GM12878 (cell line): ENCODE measurements around the gene NDEL1. TPM values are rescaled to one million over a fixed set of nuclear protein-coding genes. Genes with fewer than 3 reads are reported as not detected.

Experiments used
- ATAC-seq: fragments of 200-7000 bp; cut with Tn5 transposase; 3 replicates; pipeline ENCODE4 v1.9.1; 2020; ENCODE audit warnings: mild to moderate bottlenecking, moderate library complexity
- Bru-seq: library from RNA; stranded (reverse); fragments of 400-500 nt; gene quantifications from one replicate; lab custom pipeline; 2021; lab: Mats Ljungman, UMichigan
- BruChase-seq, 2 experiments: library from RNA; stranded (reverse); fragments of 400-500 nt; gene quantifications; one replicate each; lab custom pipeline; 2021; lab: Mats Ljungman, UMichigan
- BruUV-seq: library from RNA; stranded (reverse); fragments of 400-500 nt; replicated peaks from 2 replicates; lab custom pipeline; 2021; lab: Mats Ljungman, UMichigan
- CTCF ChIA-PET: fragments of 300-600 bp; sonication (Branson Sonifier 250); formaldehyde crosslinking; extraction: SDS; loops from one replicate; lab custom pipeline; 2021; ENCODE audit warnings: inconsistent platforms; lab: Yijun Ruan, JAX
- POLR2A ChIA-PET: fragments of 350-600 bp; formaldehyde crosslinking; extraction: SDS; loops from one replicate; lab custom pipeline; 2021; ENCODE audit warnings: inconsistent platforms; lab: Charles Lee
- RAD21 ChIA-PET: fragments of 300-600 bp; sonication (Branson Sonifier 250); formaldehyde crosslinking; loops from one replicate; lab custom pipeline; 2023; ENCODE audit warnings: antibody characterized with exemption; ENCODE audit not compliant: unreplicated experiment; lab: Charles Lee
- SMC1A ChIA-PET: fragments of 300-600 bp; sonication (Branson Sonifier 250); formaldehyde crosslinking; loops from one replicate; lab custom pipeline; 2023; ENCODE audit not compliant: unreplicated experiment, uncharacterized antibody; lab: Charles Lee
- DNase-seq: peaks from one replicate; pipeline ENCODE4 v3.0.0-alpha.2; 2011; ENCODE audit warnings: low read depth, low spot score
- FAIRE-seq: peaks from 3 replicates; lab custom pipeline; 2011; peaks lifted over from hg19 to GRCh38; lab: Jason Lieb, UNC
- H2AFZ ChIP-seq: 2 replicates; pipeline ENCODE4 v1.6.0; 2011; ENCODE audit warnings: low read depth, low read length, control low read depth; ENCODE audit not compliant: control insufficient read depth
- H3K27ac ChIP-seq: 2 replicates; pipeline ENCODE4 v1.5.1; 2011; ENCODE audit warnings: control low read depth; ENCODE audit not compliant: control insufficient read depth, insufficient read depth
- H3K27me3 ChIP-seq, 2 experiments: replicated peaks in 1 of 2; 2 replicates each; pipeline versions ENCODE4 v1.6.0 to v1.6.1; 2011; ENCODE audit warnings: low read length in 1 of 2; ENCODE audit not compliant: control insufficient read depth in 2 of 2, insufficient read depth in 2 of 2
- H3K36me3 ChIP-seq, 2 experiments: 2 replicates each; pipeline ENCODE4 v1.5.1; 2011; ENCODE audit warnings: low read length in 1 of 2; ENCODE audit not compliant: control insufficient read depth in 2 of 2, insufficient read depth in 2 of 2
- H3K4me1 ChIP-seq: 2 replicates; pipeline ENCODE4 v1.6.1; 2011; ENCODE audit warnings: mild to moderate bottlenecking, low read length, moderate library complexity, mixed read lengths; ENCODE audit not compliant: control insufficient read depth, insufficient read depth
- H3K4me2 ChIP-seq: 2 replicates; pipeline ENCODE4 v1.6.0; 2011; ENCODE audit warnings: control low read depth; ENCODE audit not compliant: control insufficient read depth, insufficient read depth
- H3K4me3 ChIP-seq: fragments of 200-600 bp; sonication (generic); 2 replicates; pipeline ENCODE4 v1.5.1; 2016
- H3K79me2 ChIP-seq: 2 replicates; pipeline ENCODE4 v1.6.0; 2011; ENCODE audit warnings: low read length; ENCODE audit not compliant: control insufficient read depth, insufficient read depth
- H3K9ac ChIP-seq: 2 replicates; pipeline ENCODE4 v1.8.0; 2011; ENCODE audit warnings: low read length, control low read depth, mixed read lengths; ENCODE audit not compliant: control insufficient read depth, insufficient read depth
- H3K9me3 ChIP-seq: replicated peaks from 3 replicates; pipeline ENCODE4 v1.5.1; 2011; ENCODE audit warnings: mild to moderate bottlenecking, low read length; ENCODE audit not compliant: control insufficient read depth, insufficient read depth
- H4K20me1 ChIP-seq: 2 replicates; pipeline ENCODE4 v1.6.0; 2011; ENCODE audit not compliant: control insufficient read depth, insufficient read depth
- BACH1 ChIP-seq: fragments of 450-650 bp; IDR thresholded peaks from 2 replicates; pipeline ENCODE4 v1.6.1; 2017; ENCODE audit warnings: mild to moderate bottlenecking, borderline replicate concordance
- CBFB ChIP-seq: IDR thresholded peaks from 2 replicates; pipeline ENCODE4 v1.6.1; 2016; ENCODE audit warnings: antibody characterized with exemption, low read depth
- NFYB ChIP-seq: IDR thresholded peaks from 2 replicates; pipeline ENCODE4 v1.6.1; 2011; ENCODE audit warnings: low read depth, mild to moderate bottlenecking, low read length, improper control_type of control experiment, moderate library complexity; ENCODE audit not compliant: insufficient read depth
- NR2C1 ChIP-seq: fragments of 450-650 bp; IDR thresholded peaks from 2 replicates; pipeline ENCODE4 v1.6.1; 2017; ENCODE audit warnings: antibody characterized with exemption, mild to moderate bottlenecking, moderate library complexity
- POLR2AphosphoS2 ChIP-seq: IDR thresholded peaks from 2 replicates; pipeline ENCODE4 v1.6.1; 2011; ENCODE audit warnings: low read depth, mild to moderate bottlenecking, low read length, improper control_type of control experiment, moderate library complexity
- SMC3 ChIP-seq: IDR thresholded peaks from 2 replicates; pipeline ENCODE4 v1.6.1; 2011; ENCODE audit warnings: low read length, improper control_type of control experiment, borderline replicate concordance
- TCF3 ChIP-seq: IDR thresholded peaks from 2 replicates; pipeline ENCODE4 v1.6.1; 2012; ENCODE audit warnings: low read depth, mild to moderate bottlenecking, low read length, borderline replicate concordance; ENCODE audit not compliant: insufficient read depth
- TCF7 ChIP-seq: IDR thresholded peaks from 2 replicates; pipeline ENCODE4 v1.6.1; 2014; ENCODE audit warnings: antibody characterized with exemption, borderline replicate concordance
- WGBS: methylation state at CpG from one replicate; pipeline ENCODE4 v1.1.6; 2016; ENCODE audit warnings: low lambda C conversion rate; ENCODE audit not compliant: insufficient replicate concordance, insufficient coverage; ENCODE audit errors: missing lambda C conversion rate; 5-methylcytosine and 5-hydroxymethylcytosine counted together
- in situ Hi-C: fragments of 300-500 bp; cut with MboI; formaldehyde crosslinking; loops from 9 replicates; pipeline ENCODE4 v1.14.3; 2018; ENCODE audit warnings: mixed read lengths
- intact Hi-C: fragments of 100-400 bp; cut with micrococcal nuclease; formaldehyde crosslinking; loops from one replicate; pipeline ENCODE4 v1.14.2; 2022; ENCODE audit not compliant: unreplicated experiment
- long read RNA-seq, 2 experiments: library from polyadenylated mRNA; unstranded; transcript quantifications; one replicate each; pipeline ENCODE4 v2.0.0, GENCODE V29; 2019 to 2020
- polyA minus RNA-seq, 3 experiments: library from RNA; depleted of rRNA, polyadenylated mRNA; stranded (reverse); fragments of >200 nt; gene quantifications; 2 replicates each; pipeline ENCODE4 v1.2.3, GENCODE V29; 2011
- polyA plus RNA-seq, 11 experiments: library from polyadenylated mRNA; depleted of rRNA in 4 of 11; unstranded in 6 of 11; stranded (reverse) in 5 of 11; fragments of >200 nt; fragmentation: Nextera tagmentation in 4 of 11; fragmentation: Illumina TruSeq in 1 of 11; extraction: Ambion mirVana in 4 of 11; extraction: Trizol in 1 of 11; gene quantifications; 1 replicate in 1 of 11; 2 replicates in 10 of 11; pipeline versions ENCODE4 v1.2.1 to v1.2.3, GENCODE V29; 2011 to 2016; ENCODE audit warnings: inconsistent platforms in 2 of 11, missing spikeins in 2 of 11, low read depth in 1 of 11
- total RNA-seq, 4 experiments: library from RNA; depleted of rRNA in 3 of 4; stranded (reverse); fragments of >200 nt in 3 of 4; fragmentation: Illumina TruSeq in 1 of 4; extraction: Trizol in 1 of 4; gene quantifications; 2 replicates each; pipeline versions ENCODE4 v1.2.1 to v1.2.3, GENCODE V29; 2013 to 2021
- TF ChIP-seq, protein P1 (sequence below): IDR thresholded peaks from 2 replicates; pipeline ENCODE4 v1.6.1; 2012; ENCODE audit warnings: low read depth, low read length, improper control_type of control experiment
- TF ChIP-seq, protein P2 (sequence below): IDR thresholded peaks from 2 replicates; pipeline ENCODE4 v1.6.1; 2012; ENCODE audit warnings: low read depth, low read length, improper control_type of control experiment
- TF ChIP-seq, protein P3 (sequence below): IDR thresholded peaks from 2 replicates; pipeline ENCODE4 v1.6.1; 2011; ENCODE audit warnings: low read depth, low read length, improper control_type of control experiment, borderline replicate concordance

Gene NDEL1, protein sequence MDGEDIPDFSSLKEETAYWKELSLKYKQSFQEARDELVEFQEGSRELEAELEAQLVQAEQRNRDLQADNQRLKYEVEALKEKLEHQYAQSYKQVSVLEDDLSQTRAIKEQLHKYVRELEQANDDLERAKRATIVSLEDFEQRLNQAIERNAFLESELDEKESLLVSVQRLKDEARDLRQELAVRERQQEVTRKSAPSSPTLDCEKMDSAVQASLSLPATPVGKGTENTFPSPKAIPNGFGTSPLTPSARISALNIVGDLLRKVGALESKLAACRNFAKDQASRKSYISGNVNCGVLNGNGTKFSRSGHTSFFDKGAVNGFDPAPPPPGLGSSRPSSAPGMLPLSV
- 133 and 147 TPM in 2 replicates for total RNA-seq (2013; cell fraction: nucleolus; rRNA removed)
- 24.8 and 24.9 TPM in 2 replicates for total RNA-seq (2014; rRNA removed)
- total RNA-seq (2014; rRNA removed; fragmentation: Illumina TruSeq; extraction: Trizol): 26.4 and 31.9 TPM in 2 replicates
- total RNA-seq (2021): 32.1 and 36.9 TPM in 2 replicates
- polyA plus RNA-seq (2011; ENCODE audit: low read depth): 18.3 TPM
- 41.5 and 60.1 TPM in 2 replicates for polyA plus RNA-seq (2011; rRNA removed)
- 35.6 and 41.7 TPM in 2 replicates for polyA plus RNA-seq (2011; cell fraction: cytosol; rRNA removed)
- 50.2 and 53.2 TPM in 2 replicates for polyA plus RNA-seq (2011; cell fraction: nucleus; rRNA removed)
- 25.3 and 28.5 TPM in 2 replicates for polyA plus RNA-seq (2012)
- polyA plus RNA-seq (2014; fragmentation: Illumina TruSeq; extraction: Trizol): 30.5 and 40.3 TPM in 2 replicates
- polyA plus RNA-seq (2014; fragmentation: Nextera tagmentation; extraction: Ambion mirVana): 1 to 10 TPM in 1 of 2 experiments, under 1 TPM in 1; 0.72 to 1.9 TPM
- 27.0 and 33.0 TPM in 2 replicates for polyA plus RNA-seq (2014; rRNA removed)
- 10 to 100 TPM; 29.1 to 29.4 TPM for polyA plus RNA-seq (2016; fragmentation: Nextera tagmentation; extraction: Ambion mirVana)
- polyA minus RNA-seq (2011; rRNA and poly(A)+ RNA removed): 38.0 and 43.8 TPM in 2 replicates
- polyA minus RNA-seq (2011; cell fraction: cytosol; rRNA and poly(A)+ RNA removed): 11.9 and 20.2 TPM in 2 replicates
- polyA minus RNA-seq (2011; cell fraction: nucleus; rRNA and poly(A)+ RNA removed): 35.8 and 62.6 TPM in 2 replicates
- Bru-seq, nascent RNA: percentile 95 among the genes with signal in this experiment
- BruChase-seq, experiment 1, labeled RNA remaining after a 6-hour chase: percentile 89 among the genes with signal in this experiment
- BruChase-seq, experiment 2, labeled RNA remaining after a 2-hour chase: percentile 94 among the genes with signal in this experiment
- long read RNA-seq, experiment 1, transcript NDEL1-201 (9 exons, 2,372 nt): major isoform, 16 of 19 reads
- long read RNA-seq, experiment 1, partial matches to known transcripts: 1 of 19 reads
- long read RNA-seq, experiment 1, other reads (novel, unspliced or antisense): 1 of 19 reads
- long read RNA-seq, experiment 2, transcript NDEL1-201 (9 exons, 2,372 nt): major isoform, 6 of 19 reads
- long read RNA-seq, experiment 2, transcript NDEL1-204 (1 exons, 3,927 nt): minor isoform, 5 of 19 reads
- long read RNA-seq, experiment 2, partial matches to known transcripts: 2 of 19 reads
- long read RNA-seq, experiment 2, other reads (novel, unspliced or antisense): 6 of 19 reads

DNA sequence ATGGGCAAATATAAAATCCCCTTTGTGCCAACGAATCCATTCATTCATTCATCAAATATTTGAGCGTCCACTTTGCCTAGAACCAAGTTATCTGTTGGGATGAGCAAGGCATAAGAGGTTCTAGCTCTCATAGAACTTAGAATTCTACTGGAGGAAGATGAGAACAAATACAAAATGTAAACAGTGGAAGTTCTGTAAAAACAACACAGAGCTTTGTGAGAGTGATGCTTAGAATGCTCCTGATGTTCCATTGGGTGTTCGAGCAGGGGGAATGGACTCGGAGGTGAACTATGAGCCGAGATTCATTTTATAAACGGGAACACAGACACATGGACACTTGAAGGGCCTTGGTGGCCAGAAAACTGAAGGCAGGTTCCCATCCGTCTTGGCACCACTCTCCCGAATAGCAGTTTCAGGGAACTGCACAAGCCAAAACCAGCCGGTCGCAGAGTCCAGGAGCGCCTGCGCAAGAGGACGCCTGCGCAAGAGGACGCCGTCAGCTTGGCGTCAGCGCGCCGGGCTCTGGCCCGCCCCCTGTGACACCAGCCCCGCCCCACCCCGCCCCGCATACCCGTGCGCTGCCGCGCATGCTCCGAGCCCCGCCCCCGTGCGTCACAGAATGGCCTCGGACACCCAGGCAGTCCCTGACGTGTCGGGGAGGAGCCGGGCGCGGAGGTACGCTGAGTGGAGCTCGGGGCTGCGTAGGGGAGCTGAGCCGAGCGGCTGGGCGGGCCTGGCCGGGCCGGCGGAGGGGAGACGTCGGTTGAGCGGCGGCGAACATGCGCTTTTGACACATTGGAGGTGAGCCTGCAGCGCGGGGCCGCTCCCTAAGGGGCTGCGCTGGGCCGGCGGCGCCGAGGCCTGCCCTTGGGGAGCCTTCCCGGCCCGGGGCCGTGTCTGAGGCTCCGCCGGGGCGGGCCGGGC lies at the start of gene NDEL1:
Gene NDEL1 (plus strand): TSS at position 640 of the 924 bp plus-strand sequence. CDS start 8,388 bp downstream, outside the sequence.
- Histone ChIP-seq H3K9me3 (no peaks in the 10 kb centered on the region), H3K27ac (peak within 1 kb of the TSS; percentile 88), H3K36me3 (no peaks in the 10 kb centered on the region), H3K4me1 (peaks cover 3% of the 10 kb centered on the region; the same call in 1 of the 2 replicates), H3K79me2 (peaks cover 41% of the 10 kb centered on the region), H3K4me3 (peak within 1 kb of the TSS; percentile 98), H4K20me1 (no peaks in the 10 kb centered on the region; the same call in 1 of the 2 replicates), H3K4me2 (peak within 1 kb of the TSS; percentile 77), H3K9ac (peak within 1 kb of the TSS; percentile 95), H2AFZ (peak within 1 kb of the TSS; percentile 99), H3K27me3 (no peaks in the 10 kb centered on the region)
- intact Hi-C loops: no loop called here
- in situ Hi-C loops: no loop called here
- ChIA-PET SMC1A (interaction anchor here (0.6 to 1.5 kb wide), 4 partner anchors 10 to 350 kb away, joined by 3 to 4 read pairs (median 3); no protein-coding TSS in a partner anchor), CTCF (interaction anchor here (0.8 to 2.2 kb wide), 3 partner anchors 25 to 311 kb away, joined by 4 to 7 read pairs (median 5); partner anchors contain the start of gene KRABD2), POLR2A (interaction anchor here (0.6 to 1.2 kb wide), 5 partner anchors 52 to 1032 kb away, joined by 3 to 4 read pairs (median 3); partner anchors contain the start of genes CTC1, PIK3R5 and TMEM256), RAD21 (interaction anchor here (0.7 to 1.6 kb wide), 4 partner anchors 25 to 423 kb away, joined by 4 to 8 read pairs (median 4); partner anchors contain the start of gene KRABD2)
- DNase-seq (peak; percentile 81), ATAC-seq (peak; percentile 99), FAIRE-seq (peak; percentile 88)
- WGBS: 4% methylated on average over 68 of the region's 68 CpGs
- TSS peak; percentile 70 for BruUV-seq
- TF ChIP-seq, protein P1, sequence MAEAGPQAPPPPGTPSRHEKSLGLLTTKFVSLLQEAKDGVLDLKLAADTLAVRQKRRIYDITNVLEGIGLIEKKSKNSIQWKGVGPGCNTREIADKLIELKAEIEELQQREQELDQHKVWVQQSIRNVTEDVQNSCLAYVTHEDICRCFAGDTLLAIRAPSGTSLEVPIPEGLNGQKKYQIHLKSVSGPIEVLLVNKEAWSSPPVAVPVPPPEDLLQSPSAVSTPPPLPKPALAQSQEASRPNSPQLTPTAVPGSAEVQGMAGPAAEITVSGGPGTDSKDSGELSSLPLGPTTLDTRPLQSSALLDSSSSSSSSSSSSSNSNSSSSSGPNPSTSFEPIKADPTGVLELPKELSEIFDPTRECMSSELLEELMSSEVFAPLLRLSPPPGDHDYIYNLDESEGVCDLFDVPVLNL: no peak
- TF ChIP-seq TCF3: no peak
- TF ChIP-seq NR2C1: no peak
- TF ChIP-seq POLR2AphosphoS2: peak; percentile 81
- TF ChIP-seq, protein P2, sequence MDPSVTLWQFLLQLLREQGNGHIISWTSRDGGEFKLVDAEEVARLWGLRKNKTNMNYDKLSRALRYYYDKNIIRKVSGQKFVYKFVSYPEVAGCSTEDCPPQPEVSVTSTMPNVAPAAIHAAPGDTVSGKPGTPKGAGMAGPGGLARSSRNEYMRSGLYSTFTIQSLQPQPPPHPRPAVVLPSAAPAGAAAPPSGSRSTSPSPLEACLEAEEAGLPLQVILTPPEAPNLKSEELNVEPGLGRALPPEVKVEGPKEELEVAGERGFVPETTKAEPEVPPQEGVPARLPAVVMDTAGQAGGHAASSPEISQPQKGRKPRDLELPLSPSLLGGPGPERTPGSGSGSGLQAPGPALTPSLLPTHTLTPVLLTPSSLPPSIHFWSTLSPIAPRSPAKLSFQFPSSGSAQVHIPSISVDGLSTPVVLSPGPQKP: no peak
- TF ChIP-seq BACH1: peak; percentile 82
- TF ChIP-seq, protein P3, sequence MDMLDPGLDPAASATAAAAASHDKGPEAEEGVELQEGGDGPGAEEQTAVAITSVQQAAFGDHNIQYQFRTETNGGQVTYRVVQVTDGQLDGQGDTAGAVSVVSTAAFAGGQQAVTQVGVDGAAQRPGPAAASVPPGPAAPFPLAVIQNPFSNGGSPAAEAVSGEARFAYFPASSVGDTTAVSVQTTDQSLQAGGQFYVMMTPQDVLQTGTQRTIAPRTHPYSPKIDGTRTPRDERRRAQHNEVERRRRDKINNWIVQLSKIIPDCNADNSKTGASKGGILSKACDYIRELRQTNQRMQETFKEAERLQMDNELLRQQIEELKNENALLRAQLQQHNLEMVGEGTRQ: no peak
- TF ChIP-seq CBFB: no peak
- TF ChIP-seq NFYB: 0 out of 2 replicates have a peak, but pooled peaks have one; percentile 13
- TF ChIP-seq SMC3: no peak
- no peak for TF ChIP-seq TCF7
